Measurements from ENCODE around the gene DENND5A.
"Not testable (repeated sequence)": the region's sequence is repeated elsewhere in the genome, so short reads cannot be mapped to it uniquely, and the experiment has no call there.

DENND5A gene

DNA sequence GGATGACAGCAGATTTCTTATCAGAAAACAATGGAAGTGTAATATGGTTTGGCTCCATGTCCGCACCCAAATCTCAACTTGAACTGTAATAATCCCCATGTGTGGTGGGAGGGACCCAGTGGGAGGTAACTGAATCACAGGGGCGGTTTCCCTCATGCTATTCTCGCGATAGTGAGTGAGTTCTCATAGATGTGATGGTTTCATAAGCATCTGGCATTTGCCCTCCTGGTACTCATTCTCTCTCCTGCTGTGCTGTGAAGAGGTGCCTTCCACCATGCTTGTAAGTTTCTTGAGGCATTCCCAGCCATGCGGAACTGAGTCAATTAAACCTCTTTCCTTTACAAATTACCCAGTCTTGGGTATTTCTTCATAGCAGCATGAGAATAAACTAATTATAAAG is 92.8 kb downstream of the DENND5A start:
- no peak for FAIRE-seq

DNA sequence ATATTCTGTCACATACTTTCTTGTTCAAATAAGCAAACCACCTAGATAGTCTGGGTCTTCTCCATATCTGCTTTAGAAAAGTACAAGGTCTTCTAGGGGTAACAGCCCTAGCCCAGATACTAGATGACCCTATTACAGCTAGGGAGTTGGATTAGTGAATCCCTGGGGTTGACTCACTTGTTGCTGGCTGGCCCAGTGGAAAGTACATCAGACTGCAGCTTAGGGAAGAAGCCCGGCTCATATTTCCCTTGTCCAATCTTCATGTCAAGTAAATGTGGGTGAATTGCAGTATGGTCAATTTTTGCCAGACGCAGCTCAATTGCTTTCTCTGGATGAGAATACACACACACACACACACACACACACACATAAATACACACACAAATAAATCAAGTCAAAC is 94.7 kb downstream of the DENND5A start:
- FAIRE-seq, result no peak

DNA sequence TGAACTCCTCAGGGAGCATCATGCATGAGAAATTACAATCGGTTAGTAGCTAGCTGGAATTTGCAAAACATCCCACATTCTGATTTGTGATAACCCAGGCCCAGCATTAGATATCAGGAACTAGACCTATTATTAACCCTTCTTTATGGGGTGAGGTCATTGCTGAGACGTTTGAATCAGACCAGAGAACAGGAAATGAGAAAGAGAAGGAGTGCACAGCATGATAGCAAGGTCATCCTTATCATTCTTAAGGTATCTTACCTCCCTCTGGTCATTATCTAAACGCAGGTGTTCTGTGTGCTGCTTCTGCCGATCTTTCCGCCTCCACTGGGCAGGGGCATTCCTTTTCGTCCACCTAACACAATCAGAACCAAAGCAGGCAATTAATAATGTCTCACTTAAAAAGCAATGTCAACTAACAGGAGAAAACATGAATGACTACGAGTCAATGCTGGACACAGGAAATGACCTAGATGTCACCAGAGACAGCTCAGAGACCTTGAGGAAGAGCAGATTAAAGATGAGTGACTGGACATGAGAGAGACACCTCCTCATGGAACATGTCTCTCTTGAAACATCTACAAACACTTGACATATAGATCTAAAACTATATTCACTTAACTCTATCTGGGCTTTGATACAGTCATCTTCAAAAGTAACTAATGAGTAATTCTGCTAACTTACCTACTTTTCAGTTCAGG is 95.4 kb downstream of the DENND5A start:
- FAIRE-seq, result no peak

DNA sequence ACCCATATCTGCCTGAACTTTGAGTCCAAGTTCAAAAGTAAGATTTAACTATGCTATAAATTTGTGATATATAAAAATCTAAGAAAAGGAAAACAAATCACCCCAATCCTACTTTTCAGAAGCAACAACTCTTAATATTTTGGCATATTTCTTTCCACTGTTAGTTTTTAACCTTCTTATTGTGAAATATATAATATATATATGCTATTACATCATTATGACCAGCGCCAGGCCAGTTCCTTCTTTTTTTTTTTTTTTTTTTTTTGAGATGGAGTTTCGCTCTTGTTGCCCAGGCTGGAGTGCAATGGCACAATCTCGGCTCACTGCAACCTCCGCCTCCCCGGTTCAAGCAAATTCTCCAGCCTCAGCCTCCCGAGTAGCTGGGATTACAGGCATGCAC is 103.2 kb downstream of the DENND5A start:
- not testable (repeated sequence) for FAIRE-seq

DNA sequence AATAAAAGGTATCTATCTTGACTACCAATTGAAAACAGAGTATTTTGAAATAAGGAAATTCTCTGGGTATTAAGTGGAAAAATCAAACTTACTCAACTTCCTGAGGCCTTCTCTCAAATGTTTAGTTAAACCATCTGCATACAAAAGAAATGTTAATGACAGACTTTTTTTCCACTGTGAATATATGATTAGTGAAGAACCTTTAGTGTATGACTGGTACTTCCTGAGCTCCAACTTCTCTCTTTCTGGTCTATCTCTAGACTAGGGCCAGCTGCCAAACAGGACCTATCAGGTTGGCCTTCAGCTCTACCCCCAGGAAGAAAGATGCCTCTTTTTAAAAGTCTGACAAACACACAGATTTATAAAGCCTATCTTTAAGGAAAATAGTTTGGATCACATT is 105.0 kb downstream of the DENND5A start:
- FAIRE-seq, result no peak

DNA sequence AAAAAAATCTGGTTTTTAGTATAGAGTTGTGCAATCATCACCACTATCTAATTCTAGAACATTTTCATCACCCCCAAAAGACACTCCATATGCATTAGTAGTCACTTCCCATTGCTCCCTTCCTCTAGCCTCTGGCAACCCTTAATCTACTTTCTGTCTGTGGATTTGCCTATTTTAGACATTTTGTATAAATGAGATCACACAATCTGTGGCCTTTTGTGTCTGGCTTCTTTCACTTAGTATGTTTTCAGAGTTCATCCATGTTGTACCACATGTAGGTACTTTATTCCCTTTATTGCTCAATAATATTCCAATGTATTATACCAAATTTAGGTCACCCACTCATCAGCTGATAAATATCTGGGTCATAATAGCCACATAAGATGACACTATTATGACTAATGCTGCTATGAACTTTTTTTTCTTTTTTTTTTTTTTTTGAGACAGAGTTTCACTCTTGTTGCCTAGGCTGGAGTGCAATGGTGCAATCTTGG is 106.2 kb downstream of the DENND5A start:
- no peak for FAIRE-seq

DNA sequence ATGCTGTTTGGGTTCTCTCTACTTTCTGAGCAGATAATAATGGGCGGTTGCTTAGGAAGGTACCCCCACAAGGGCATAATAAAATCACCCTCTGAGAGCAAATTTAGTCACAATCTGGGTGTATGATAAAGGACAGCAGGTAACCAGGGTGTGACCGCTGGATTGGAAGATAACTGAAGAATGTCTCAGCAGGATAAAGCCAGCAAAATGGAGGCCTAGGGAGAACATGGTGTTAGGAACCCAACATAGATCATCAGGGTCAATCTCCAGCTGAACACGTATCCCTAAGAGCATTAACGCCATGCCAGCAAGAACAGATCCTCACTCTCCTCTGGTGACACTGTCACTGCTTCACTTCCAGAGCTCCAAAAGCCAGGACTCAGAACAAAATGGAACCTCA is 109.2 kb downstream of the DENND5A start:
- no peak for FAIRE-seq

DNA sequence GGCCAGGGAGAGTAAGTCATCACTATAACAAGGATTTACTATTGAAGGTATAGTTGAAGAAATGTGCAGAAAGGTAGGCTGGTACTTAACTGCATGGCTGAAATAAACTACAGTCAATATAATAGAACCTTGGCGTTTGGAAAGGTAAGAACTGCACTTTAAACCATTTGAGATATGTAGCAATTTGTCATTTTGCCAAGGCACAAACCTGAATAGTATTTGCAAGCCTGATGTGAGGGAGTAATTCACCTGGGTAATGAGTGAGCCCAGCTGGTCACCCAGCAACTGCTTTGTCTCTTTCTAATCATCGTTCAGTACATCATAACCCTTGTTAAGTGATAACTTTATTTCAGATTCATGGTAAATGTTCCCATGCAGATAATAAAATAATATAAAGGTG is 111.5 kb downstream of the DENND5A start:
- FAIRE-seq, result peak; percentile 74

DNA sequence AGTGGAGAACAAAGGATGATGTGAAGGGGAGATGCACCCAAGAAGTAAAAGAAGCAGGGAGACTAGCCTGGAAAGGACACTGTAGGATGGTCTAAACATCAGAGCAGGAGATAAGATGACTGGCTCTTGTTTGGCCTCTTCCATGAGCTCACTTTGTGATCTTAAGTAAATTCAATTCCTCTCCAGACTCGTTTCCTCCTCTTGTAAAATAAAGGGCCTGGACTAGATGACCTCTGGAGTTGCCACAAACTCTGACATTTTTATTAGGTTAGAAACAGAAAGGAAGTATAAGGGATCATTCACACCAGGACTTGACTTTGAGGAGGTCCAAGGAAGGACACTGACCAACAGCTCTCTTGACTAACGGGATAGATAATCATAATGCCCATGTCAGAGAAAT is 113.5 kb downstream of the DENND5A start:
- FAIRE-seq, result no peak

DNA sequence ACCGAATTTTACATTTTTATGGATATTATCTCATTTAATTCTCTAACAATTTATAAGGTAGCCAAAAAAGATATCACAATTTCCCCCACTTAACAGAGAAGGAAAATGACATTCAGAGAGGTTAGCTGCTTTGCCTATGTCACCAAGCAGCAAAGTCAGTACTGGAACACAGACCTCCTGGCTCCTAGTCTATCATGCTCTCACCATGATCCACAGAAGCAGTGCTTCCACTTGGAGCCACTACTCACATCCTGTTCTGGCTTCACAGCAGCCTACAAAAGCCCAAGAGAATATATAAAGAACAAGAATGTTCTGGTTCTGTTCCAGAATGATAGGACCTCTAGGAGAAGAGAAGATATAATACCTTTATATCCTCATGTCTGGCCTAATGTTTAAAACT is 114.2 kb downstream of the DENND5A start:
- no peak for FAIRE-seq

DNA sequence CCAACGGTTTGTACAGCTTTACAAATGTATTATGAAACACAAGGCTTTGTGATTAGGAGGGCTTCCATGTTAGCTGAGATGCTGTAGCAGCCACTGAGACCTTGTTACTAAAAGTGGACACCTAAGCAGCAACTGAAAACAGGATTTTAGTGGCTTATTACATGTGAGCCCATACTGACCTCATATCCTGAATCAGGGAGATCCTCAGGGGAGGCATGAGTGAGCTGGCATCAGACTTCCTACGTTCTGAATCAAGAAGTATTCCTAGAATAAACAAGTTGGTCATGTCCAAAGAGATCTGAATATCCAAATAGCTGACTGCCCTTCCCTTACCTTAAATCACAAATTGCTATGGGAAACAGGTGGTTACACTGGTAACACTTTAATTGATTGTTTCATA is 114.6 kb downstream of the DENND5A start:
- FAIRE-seq, result no peak

DNA sequence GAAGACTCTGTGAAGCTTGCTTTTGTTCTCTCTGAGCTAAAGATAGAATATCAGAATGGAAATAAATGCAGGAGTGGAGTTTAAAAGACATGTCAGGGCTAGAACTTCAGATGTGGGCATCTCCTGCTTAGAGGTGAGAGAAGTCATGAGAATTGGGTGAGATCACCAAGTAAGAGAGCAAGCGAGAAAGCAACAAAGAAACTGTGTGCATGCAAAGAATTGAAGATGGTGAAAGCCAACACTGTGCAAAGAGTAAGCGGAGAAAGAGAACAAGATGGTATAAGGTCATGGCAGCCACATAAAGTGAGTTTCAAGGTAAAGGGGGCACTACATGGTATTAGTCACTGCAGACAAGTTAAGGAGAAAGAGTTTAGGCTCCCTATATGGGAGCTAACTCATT is 116.4 kb downstream of the DENND5A start:
- no peak for FAIRE-seq

DNA sequence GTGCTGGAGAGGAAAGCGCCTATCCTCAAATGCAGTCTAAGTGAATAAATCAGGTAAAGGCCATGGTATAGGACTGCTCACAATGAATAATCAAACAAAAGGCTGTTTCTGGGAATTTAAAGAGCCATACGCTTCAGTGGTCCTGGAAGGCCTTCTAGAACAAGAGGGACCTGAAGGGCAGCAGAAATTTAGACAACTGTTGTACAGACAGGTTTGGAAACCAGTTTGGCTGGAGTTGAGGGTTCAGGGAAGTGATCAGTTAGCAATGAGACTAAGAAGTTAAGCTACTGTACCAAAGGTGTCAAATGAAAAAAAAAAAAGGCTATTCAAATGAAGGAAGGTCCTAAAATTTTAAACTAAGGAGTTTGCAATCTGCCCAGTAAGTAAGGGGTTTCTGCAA is 117.1 kb downstream of the DENND5A start:
- no peak for FAIRE-seq

DNA sequence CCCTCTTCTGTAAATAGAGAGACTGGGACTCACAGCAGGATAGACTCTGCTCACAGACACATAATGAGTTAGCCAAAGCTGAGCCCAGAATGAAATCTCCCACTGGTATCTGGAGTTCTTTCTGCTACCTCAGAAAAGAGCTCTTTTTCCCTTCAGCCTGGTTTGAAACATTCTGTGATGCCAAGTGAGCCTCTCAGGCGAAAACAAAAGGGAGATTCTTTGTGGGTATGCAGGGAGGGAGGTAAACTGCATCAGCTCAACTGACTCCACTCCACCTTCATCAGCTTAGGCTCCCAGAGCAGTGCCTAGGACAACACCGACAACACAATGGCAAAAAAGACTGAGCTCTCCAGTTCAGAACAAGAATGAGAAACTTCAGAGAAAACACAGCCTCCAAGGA is 118.7 kb downstream of the DENND5A start:
- FAIRE-seq, result no peak

DNA sequence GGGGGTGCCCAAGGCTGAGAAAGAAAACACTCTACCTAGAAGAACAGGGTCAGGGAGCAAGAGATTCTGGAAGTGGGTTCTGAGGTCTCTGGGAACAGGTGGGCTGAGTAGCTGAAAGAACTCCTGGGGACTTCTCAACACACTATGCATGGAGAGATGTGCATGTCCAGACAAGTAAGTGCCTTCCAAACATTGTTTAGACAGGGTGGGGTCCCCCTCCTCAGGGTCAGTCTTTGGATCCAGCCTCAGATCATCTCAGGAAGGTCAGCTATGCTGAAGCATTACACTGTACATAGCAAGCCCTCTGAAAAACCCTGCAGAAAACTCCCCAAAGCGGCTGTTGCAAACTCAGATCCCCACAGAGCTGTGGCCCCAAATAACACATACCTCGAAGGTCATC is 119.9 kb downstream of the DENND5A start:
- FAIRE-seq, result no peak

DNA sequence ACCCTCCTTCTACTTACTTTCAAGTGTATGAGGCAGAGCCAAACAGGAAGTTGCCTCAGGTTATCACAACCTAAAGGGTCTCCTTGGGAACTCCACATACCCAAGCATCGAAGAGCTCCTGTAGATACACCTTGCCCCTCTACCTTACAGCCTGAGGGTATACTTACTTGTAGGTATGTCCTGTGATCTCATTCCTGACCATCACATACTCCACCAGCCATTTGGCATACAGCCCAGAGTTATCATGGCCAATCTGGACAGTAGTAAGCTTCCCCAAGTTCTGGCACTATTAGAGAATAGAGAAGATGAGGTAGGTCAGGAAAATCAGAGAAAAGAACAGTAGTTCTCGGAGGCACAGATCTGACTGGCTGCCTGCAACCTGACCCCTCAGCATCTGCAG is 120.3 kb downstream of the DENND5A start:
- no peak for FAIRE-seq

DNA sequence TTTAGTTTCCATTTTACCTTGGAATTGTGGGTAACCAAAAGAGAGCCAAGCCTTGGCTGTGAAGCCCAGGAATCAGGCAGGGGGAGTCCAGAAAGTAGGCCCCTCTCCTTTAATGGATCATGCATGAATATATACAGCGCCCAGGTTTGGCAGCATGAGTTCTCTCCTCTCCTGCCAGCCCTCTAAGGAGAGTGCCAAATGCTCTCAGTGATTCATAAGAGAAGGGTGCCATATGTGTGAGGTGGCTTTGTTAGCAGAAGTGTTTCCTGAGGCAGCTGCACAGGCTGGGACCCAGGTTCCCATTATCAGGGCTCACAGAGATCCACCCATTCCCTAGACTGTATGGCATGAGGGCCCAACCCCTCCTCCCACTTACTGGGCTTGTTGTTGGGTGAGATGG is 121.4 kb downstream of the DENND5A start:
- no peak for FAIRE-seq

DNA sequence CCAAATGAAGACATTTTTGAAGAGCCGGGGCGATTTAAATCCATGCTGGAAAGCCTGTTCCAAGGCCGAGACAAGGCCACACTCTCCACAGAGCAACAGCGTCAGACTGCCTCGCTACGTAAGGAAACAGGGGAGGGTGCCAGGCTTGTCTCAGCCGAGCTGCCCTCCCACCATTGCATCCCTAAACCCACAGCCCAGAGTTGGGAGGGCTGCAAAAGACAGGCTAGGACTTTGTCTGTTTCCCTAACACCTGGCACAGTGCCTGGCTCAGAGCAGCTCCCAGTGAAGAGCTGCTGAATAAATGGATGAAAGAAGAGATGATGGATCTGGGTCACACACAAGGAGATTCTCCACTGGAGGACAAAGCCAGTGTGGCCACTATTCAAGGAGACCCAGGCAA is 122.4 kb downstream of the DENND5A start:
- no peak for FAIRE-seq

DNA sequence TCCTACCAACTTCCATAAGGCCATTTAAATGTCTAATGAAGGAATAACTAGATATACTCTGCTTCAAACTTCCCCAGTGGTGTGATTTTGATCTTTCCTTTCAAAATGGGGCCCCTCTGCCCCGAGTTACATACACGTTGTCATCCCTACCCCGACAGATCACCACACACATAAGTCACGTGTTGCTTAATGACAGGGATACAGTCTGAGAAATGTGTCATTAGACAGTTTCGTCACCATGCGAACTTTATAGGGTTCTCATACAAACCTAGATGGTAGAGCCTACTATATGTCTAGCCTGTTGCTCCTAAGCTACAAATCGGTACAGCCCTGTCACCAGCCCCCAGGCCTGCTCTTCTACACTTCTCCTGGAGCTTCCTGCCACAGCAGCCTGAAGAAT is 124.0 kb downstream of the DENND5A start:
- FAIRE-seq, result no peak

DNA sequence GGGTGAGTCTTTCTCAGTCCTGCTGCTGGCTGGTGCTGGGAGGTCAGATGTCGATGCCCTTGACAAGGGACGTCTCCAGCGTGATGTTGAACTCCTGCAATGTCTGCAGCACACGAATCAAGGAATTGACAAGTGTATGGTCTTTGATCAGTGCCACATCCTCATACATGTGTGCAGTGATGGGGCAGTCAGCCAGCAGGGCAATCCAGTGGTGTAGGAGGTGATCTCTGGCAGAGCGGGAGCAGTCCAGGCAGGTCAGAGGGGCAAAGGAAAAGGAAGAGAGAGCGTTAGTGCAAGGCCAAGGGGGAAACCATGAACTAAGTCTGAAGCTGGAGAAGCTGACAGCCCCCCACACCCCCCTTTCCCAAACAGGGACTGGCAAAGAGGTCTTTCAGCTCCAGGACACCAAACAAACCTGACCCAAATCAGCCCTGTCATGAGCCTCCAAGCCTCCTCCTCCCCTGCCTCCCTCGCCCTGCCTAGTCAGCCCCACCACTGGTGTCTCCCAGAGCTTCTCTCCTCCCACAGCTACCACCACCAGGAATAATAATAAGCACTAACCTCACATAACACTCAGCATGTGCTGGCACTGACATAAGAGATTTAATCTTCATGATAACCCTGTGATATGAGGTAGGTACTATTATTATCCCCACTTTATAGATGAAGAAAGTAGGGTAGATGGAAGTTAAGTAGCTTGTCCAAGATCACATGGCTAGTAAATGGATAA is 125.4 kb downstream of the DENND5A start:
- no peak for FAIRE-seq

DNA sequence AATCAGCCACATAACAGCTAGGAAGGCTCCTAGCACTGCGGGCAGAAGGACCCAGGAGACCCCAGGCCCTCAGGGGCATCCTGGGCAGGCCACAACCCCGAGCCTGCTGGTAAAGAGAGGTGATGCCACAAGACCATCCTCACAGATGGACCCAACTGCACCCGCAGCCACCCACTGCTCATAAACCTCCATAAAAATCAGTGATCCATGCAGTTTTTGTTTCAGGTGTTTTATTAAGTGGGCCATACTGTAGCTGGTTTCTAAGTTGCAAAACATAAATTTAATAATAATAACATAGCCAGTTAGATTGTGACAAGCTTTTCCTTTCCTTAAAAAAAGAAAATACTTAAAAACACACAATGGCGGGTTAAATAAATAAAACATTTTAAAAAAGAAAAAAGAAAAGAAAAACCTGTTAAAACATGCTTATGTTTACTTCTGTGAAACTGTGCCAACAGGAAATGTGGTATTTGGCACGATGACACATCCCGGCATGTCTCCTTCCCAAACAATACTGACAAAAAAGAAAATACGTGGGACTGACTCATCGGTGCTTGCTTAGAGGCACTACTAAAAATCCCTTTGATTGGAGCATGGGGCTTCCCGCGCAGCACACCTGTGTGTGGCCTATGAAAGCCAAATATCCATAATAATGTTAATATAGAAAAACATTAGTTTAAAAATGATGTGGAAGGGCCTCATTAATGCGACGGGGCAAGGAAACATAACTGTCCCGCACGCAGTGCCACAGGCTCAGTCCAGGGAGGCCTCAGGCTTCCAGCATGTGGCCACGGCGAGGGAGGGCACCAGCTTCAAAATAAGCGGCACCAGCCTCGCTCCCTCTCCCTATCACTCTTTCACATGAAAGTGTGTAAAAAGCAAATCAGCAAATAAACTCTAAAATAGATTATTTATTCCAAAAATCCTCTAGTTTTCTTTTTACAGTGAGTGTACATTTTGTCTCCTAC is 126.3 kb downstream of the DENND5A start:
- FAIRE-seq, result peak; percentile 98

DNA sequence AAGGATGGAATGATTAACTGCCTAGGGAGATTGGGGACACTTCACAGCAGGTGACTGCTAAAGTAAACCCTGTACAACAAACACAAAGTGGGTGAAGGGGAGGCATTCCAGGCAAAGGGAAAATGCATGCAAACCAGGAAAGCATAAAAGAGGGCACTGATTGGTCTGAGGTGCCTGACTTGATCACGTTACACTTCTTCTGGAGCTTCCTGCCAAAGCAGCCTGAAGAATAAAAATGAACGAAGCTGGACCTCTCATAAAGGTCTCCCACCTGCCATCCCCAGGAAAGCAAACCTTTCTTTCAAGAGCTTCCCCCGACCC is 127.1 kb downstream of the DENND5A start:
- no peak for FAIRE-seq

DNA sequence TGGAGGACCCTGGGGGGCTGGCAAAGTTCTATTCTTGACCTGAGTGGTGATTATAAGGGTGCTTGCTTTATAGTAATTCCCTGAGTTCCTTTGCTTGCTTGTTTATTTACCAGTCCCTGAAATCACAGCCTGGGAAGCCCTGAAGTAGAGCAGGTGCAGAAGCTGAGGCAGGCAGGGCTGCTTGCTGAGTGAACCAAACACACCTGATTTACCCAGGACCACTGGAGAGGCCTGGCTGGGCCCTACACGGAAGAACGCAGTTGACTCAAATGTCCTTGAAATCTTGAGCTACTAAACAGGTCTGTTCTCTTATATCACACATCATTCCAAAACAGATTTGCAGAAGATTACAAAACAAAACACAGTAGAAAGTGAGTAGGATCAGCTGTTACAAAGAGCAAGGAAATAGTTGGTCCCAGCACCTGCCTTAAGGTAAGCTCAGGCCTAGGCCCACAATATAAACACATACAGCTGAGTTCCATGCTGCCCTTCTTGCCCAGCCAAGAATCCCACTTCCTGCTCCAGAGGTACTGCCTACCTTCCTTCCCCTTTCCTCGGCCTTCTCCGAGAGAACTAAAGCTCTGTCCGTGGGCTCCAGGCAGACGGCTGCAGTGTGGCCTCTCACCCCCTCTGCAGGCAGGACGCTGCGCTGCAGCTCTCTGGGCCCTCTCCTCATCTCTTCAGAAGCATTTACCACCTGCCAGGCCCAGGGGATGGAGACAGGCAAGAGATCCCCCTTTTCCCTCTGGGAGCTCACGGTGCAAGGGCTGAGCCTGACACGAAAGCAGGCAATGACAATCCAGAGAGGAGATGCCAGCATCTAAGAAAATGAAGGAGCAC is 127.6 kb downstream of the DENND5A start:
- FAIRE-seq, result peak; percentile 43
